Mesenchymal stem cell (in vitro differentiated cells and primary cell): ENCODE data around the gene TNNC1.

ENCODE experiments used
- DNase-seq: peaks from one replicate; pipeline ENCODE4 v3.0.0-alpha.2; 2013
- H2AFZ ChIP-seq: one replicate; pipeline ENCODE4 v1.6.1; 2013; ENCODE audit warnings: low read depth, mild to moderate bottlenecking, control low read depth, inconsistent platforms, low read length, moderate library complexity
- H2AK5ac ChIP-seq: 2 replicates; pipeline ENCODE4 v1.6.1; 2013; ENCODE audit warnings: low read length, moderate library complexity, mild to moderate bottlenecking, inconsistent platforms; ENCODE audit not compliant: severe bottlenecking
- H2BK120ac ChIP-seq: one replicate; pipeline ENCODE4 v1.6.1; 2013; ENCODE audit warnings: low read depth, mild to moderate bottlenecking, inconsistent platforms, low read length, moderate library complexity
- H2BK12ac ChIP-seq, 2 experiments: one replicate each; pipeline ENCODE4 v1.6.1; 2013; ENCODE audit warnings: inconsistent platforms in 2 of 2, low read length in 2 of 2, mild to moderate bottlenecking in 2 of 2, moderate library complexity in 2 of 2, control low read depth in 1 of 2
- H2BK15ac ChIP-seq: one replicate; pipeline ENCODE4 v1.6.1; 2013; ENCODE audit warnings: mild to moderate bottlenecking, low read depth, inconsistent platforms; ENCODE audit not compliant: poor library complexity, severe bottlenecking
- H2BK5ac ChIP-seq: 2 replicates; pipeline ENCODE4 v1.6.1; 2013; ENCODE audit warnings: low read depth, mild to moderate bottlenecking, low read length, control low read depth, inconsistent platforms; ENCODE audit not compliant: poor library complexity, severe bottlenecking
- H3K14ac ChIP-seq, 2 experiments: one replicate each; pipeline ENCODE4 v1.6.1; 2013; ENCODE audit warnings: inconsistent platforms in 2 of 2, low read length in 2 of 2, control low read depth in 1 of 2, mild to moderate bottlenecking in 1 of 2, moderate library complexity in 1 of 2
- H3K18ac ChIP-seq, 2 experiments: one replicate each; pipeline ENCODE4 v1.6.1; 2013; ENCODE audit warnings: inconsistent platforms in 2 of 2, low read length in 2 of 2, control low read depth in 1 of 2, low read depth in 1 of 2, mild to moderate bottlenecking in 1 of 2
- H3K23ac ChIP-seq, 2 experiments: one replicate each; pipeline ENCODE4 v1.6.1; 2013; ENCODE audit warnings: inconsistent platforms in 2 of 2, low read length in 2 of 2, mild to moderate bottlenecking in 2 of 2, moderate library complexity in 2 of 2, control low read depth in 1 of 2
- H3K27ac ChIP-seq: 2 replicates; pipeline ENCODE4 v1.5.1; 2013; ENCODE audit warnings: mild to moderate bottlenecking, moderate library complexity, low read length, control low read depth, inconsistent platforms; ENCODE audit not compliant: poor library complexity, severe bottlenecking
- H3K27me3 ChIP-seq, 2 experiments: 2 replicates each; pipeline versions ENCODE4 v1.6.1 to v1.7.0; 2013; ENCODE audit warnings: low read length in 2 of 2, mild to moderate bottlenecking in 2 of 2, moderate library complexity in 2 of 2, control low read depth in 1 of 2, inconsistent platforms in 1 of 2; ENCODE audit not compliant: control insufficient read depth in 1 of 2, insufficient read depth in 1 of 2
- H3K36me3 ChIP-seq, 2 experiments: 2 replicates each; pipeline versions ENCODE4 v1.6.1 to v1.7.0; 2013; ENCODE audit warnings: low read length in 2 of 2, control low read depth in 1 of 2, inconsistent platforms in 1 of 2, low read depth in 1 of 2, mild to moderate bottlenecking in 1 of 2; ENCODE audit not compliant: insufficient read depth in 2 of 2, control insufficient read depth in 1 of 2
- H3K4ac ChIP-seq, 2 experiments: one replicate each; pipeline ENCODE4 v1.6.1; 2013; ENCODE audit warnings: inconsistent platforms in 2 of 2, low read length in 2 of 2, mild to moderate bottlenecking in 2 of 2, moderate library complexity in 2 of 2, control low read depth in 1 of 2, low read depth in 1 of 2
- H3K4me1 ChIP-seq: 2 replicates; pipeline ENCODE4 v1.6.1; 2013; ENCODE audit warnings: low read depth, low read length, control low read depth; ENCODE audit not compliant: control insufficient read depth, insufficient read depth
- H3K4me2 ChIP-seq: 2 replicates; pipeline ENCODE4 v1.6.1; 2013; ENCODE audit warnings: low read length, mild to moderate bottlenecking, inconsistent platforms; ENCODE audit not compliant: poor library complexity, severe bottlenecking
- H3K4me3 ChIP-seq, 2 experiments: 2 replicates each; pipeline versions ENCODE4 v1.5.1 to v1.7.0; 2013; ENCODE audit warnings: low read length in 2 of 2, mild to moderate bottlenecking in 2 of 2, control low read depth in 1 of 2, low read depth in 1 of 2; ENCODE audit not compliant: insufficient read depth in 1 of 2
- H3K79me1 ChIP-seq: replicated peaks from 2 replicates; pipeline ENCODE4 v1.6.1; 2013; ENCODE audit warnings: mild to moderate bottlenecking, control low read depth, low read length, inconsistent platforms; ENCODE audit not compliant: poor library complexity, severe bottlenecking
- H3K9ac ChIP-seq: 2 replicates; pipeline ENCODE4 v1.7.0; 2013; ENCODE audit warnings: mild to moderate bottlenecking, low read length, moderate library complexity
- H3K9me3 ChIP-seq: 2 replicates; pipeline ENCODE4 v1.7.0; 2013; ENCODE audit warnings: mild to moderate bottlenecking, low read length; ENCODE audit not compliant: control insufficient read depth
- H4K8ac ChIP-seq: one replicate; pipeline ENCODE4 v1.6.1; 2013; ENCODE audit warnings: inconsistent platforms, mild to moderate bottlenecking, low read length, moderate library complexity
- H4K91ac ChIP-seq: one replicate; pipeline ENCODE4 v1.6.1; 2013; ENCODE audit warnings: mild to moderate bottlenecking, low read length, inconsistent platforms
- WGBS: methylation state at CpG from one replicate; pipeline ENCODE4 v1.1.7; 2013; ENCODE audit warnings: mixed read lengths; 5-methylcytosine and 5-hydroxymethylcytosine counted together

The TNNC1 gene

GRCh38 chr3:52472239-52473000, 18.6 kb upstream of the TNNC1 start:
- H2AFZ ChIP-seq = no peak overlapping the region
- peaks cover 2% of the 10 kb centered on the region for H3K4me1 ChIP-seq
- peaks cover 66 to 75% of the 10 kb centered on the region in 2 experiments for H3K36me3 ChIP-seq
- no peak overlapping the region for H3K27ac ChIP-seq
- no peak overlapping the region for H3K14ac ChIP-seq
- H4K8ac ChIP-seq = no peak overlapping the region
- H3K9ac ChIP-seq = no peak overlapping the region
- H3K27me3 ChIP-seq = no peaks in the 10 kb centered on the region
- WGBS = 88% methylated on average over 14 of the region's 14 CpGs
- H3K9me3 ChIP-seq = no peaks in the 10 kb centered on the region
- no peak overlapping the region for H2BK5ac ChIP-seq
- no peak overlapping the region for H3K4ac ChIP-seq
- H2BK15ac ChIP-seq = no peak overlapping the region
- H2BK120ac ChIP-seq = no peak overlapping the region
- H4K91ac ChIP-seq = no peak overlapping the region
- H2AK5ac ChIP-seq = no peak overlapping the region
- H3K4me3 ChIP-seq = no peak overlapping the region
- H3K23ac ChIP-seq = no peak overlapping the region
- H3K79me1 ChIP-seq = peaks cover 46% of the 10 kb centered on the region
- DNase-seq = no peak
- H2BK12ac ChIP-seq = no peak overlapping the region
- no peak overlapping the region for H3K4me2 ChIP-seq
- H3K18ac ChIP-seq = no peak overlapping the region

- Histone ChIP-seq H3K27me3 (no peaks in the 10 kb centered on the region), H3K27ac (no peak overlapping the region), H3K36me3 (peaks cover 61 to 74% of the 10 kb centered on the region in 2 experiments), H2BK5ac (no peak overlapping the region), H3K4ac (no peak overlapping the region), H3K4me1 (peaks cover 5% of the 10 kb centered on the region), H4K91ac (no peak overlapping the region), H3K18ac (no peak overlapping the region), H2AFZ (no peak overlapping the region), H3K14ac (no peak overlapping the region), H2BK120ac (no peak overlapping the region), H2BK15ac (no peak overlapping the region), H3K4me3 (no peak overlapping the region), H4K8ac (no peak overlapping the region), H2BK12ac (no peak overlapping the region), H3K4me2 (no peak overlapping the region), H3K79me1 (peaks cover 47% of the 10 kb centered on the region), H2AK5ac (no peak overlapping the region), H3K9me3 (no peaks in the 10 kb centered on the region), H3K23ac (no peak overlapping the region), H3K9ac (no peak overlapping the region)
- peak; percentile 44 for DNase-seq
- 77% methylated on average over 26 of the region's 26 CpGs for WGBS
Measured at GRCh38 chr3:52471371-52472238, 17.8 kb upstream of the TNNC1 start.

GRCh38 chr3:52470920-52471319, 17.1 kb upstream of the TNNC1 start:
- Histone ChIP-seq H3K9me3 (no peaks in the 10 kb centered on the region), H3K79me1 (peaks cover 44% of the 10 kb centered on the region), H2BK12ac (no peak overlapping the region), H4K8ac (no peak overlapping the region), H3K23ac (no peak overlapping the region), H3K4me2 (no peak overlapping the region), H2BK15ac (no peak overlapping the region), H2BK120ac (no peak overlapping the region), H2AK5ac (no peak overlapping the region), H3K4me3 (no peak overlapping the region), H3K18ac (no peak overlapping the region), H3K4ac (no peak overlapping the region), H2BK5ac (no peak overlapping the region), H3K4me1 (peaks cover 9% of the 10 kb centered on the region), H3K27ac (no peak overlapping the region), H2AFZ (no peak overlapping the region), H3K27me3 (no peaks in the 10 kb centered on the region), H3K9ac (no peak overlapping the region), H4K91ac (no peak overlapping the region), H3K36me3 (peaks cover 57 to 73% of the 10 kb centered on the region in 2 experiments), H3K14ac (no peak overlapping the region)
- WGBS = 92% methylated on average over 4 of the region's 4 CpGs
- DNase-seq = no peak

GRCh38 chr3:52469001-52469400, 15.2 kb upstream of the TNNC1 start:
- Histone ChIP-seq H2BK120ac (no peak overlapping the region), H2BK5ac (no peak overlapping the region), H3K18ac (no peak overlapping the region), H3K36me3 (peaks cover 53 to 74% of the 10 kb centered on the region in 2 experiments), H3K4me1 (peaks cover 14% of the 10 kb centered on the region), H3K4ac (no peak overlapping the region), H3K4me2 (no peak overlapping the region), H3K23ac (no peak overlapping the region), H4K8ac (no peak overlapping the region), H2AFZ (no peak overlapping the region), H3K9ac (no peak overlapping the region), H3K27me3 (no peaks in the 10 kb centered on the region), H2BK15ac (no peak overlapping the region), H4K91ac (no peak overlapping the region), H3K4me3 (no peak overlapping the region), H2BK12ac (no peak overlapping the region), H2AK5ac (no peak overlapping the region), H3K27ac (no peak overlapping the region), H3K79me1 (peaks cover 46% of the 10 kb centered on the region), H3K14ac (no peak overlapping the region), H3K9me3 (no peaks in the 10 kb centered on the region)
- 82% methylated on average over 5 of the region's 5 CpGs for WGBS
- no peak for DNase-seq
